Skin epidermis (tissue), 12 donors: ENCODE measurements around the gene COMT.

Experiments used
- H3K27ac ChIP-seq, 21 experiments: fragments of 200-600 bp; sonication (generic) in 11 of 21; one replicate each; pipeline ENCODE4 v1.5.0; 2020; ENCODE audit warnings: mild to moderate bottlenecking in 3 of 21, inconsistent platforms in 2 of 21, moderate library complexity in 2 of 21
- H3K4me3 ChIP-seq, 7 experiments: fragments of 200-600 bp; sonication (generic) in 2 of 7; one replicate each; pipeline ENCODE4 v1.5.0; 2020; ENCODE audit warnings: inconsistent platforms in 2 of 7, mild to moderate bottlenecking in 2 of 7, moderate library complexity in 1 of 7

The COMT gene

DNA sequence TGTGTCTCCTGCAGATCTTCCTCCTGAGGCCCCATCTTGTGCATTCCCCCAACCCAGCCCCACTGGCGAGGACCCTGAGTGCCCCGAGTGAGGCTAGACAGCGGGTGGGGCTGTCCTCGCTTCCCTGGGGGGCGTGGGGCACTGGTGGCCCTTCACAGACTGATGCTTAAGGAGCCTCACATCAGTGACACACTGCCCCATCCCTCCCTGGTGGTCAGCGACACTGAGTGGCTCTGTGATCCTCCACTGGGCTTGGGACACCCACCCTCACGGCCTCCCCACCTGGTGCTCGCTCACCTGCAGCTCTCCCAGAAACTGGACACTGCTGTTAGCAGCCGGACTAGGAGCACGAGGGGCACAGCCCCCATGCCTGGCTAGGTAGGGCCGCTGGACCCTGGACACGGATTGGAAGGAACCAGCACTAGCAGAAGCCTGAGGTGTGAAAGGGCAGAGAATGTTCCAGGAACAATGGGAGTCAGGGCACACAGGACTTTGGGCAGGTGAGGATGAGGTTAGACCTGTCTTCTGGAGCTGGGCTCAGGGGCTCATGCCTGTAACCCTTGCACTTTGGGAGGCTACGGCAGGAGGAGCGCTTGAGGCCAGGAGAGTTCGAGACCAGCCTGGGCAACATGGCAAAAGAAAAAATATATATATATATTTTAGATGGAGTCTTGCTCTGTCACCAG lies 23.3 kb downstream of the COMT start:
- peak overlapping the region in 3 of 21 experiments; percentile 5 to 75 (median 8) for H3K27ac ChIP-seq
- no peak overlapping the region for H3K4me3 ChIP-seq

DNA sequence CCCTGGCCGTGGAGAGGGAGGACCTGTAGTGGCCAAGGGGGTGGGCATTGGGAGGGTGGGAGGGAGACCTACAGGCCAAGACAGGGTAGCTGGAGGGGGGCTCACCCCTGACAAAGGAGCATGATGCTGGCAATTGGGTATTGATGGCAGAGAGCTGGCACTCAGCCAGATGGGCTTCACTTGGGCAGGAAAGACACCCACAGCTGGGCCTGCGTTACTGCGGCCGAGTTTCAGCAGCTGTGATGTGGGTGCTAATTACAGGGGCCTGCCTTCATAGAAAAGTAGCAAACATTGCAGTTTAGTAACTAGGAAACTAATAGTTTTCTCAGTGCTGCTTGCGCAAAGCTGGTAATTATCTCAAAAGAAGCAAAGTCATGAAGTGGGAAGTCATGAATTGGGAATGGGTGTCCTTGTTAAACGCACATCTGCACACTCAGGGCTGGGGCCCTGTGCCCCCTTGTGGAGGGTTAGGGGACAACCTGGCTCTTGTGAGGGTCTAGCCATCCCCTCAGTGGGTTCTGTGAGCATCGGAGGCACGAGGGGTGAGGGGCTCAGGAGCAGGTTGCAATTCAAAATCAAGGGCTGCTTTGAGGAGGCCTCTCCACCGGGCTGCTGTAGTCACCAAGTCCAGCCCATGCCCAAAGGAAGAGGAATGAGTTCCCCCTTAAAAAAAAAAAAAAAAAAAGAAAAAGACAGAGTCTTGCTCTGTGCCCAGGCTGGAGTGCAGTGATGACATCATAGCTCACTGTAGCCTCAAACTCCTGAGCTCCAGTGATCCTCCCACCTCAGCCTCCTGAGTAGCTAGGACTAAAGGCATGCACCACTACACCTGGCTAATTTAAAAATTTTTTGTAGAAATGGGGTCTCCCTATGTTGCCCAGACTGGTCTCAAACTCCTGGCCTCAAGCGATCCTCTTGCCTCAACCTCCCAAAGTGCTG lies 24.5 kb downstream of the COMT start:
- Histone ChIP-seq H3K4me3 (no peak overlapping the region), H3K27ac (peak overlapping the region in 1 of 21 experiments; percentile 24)

DNA sequence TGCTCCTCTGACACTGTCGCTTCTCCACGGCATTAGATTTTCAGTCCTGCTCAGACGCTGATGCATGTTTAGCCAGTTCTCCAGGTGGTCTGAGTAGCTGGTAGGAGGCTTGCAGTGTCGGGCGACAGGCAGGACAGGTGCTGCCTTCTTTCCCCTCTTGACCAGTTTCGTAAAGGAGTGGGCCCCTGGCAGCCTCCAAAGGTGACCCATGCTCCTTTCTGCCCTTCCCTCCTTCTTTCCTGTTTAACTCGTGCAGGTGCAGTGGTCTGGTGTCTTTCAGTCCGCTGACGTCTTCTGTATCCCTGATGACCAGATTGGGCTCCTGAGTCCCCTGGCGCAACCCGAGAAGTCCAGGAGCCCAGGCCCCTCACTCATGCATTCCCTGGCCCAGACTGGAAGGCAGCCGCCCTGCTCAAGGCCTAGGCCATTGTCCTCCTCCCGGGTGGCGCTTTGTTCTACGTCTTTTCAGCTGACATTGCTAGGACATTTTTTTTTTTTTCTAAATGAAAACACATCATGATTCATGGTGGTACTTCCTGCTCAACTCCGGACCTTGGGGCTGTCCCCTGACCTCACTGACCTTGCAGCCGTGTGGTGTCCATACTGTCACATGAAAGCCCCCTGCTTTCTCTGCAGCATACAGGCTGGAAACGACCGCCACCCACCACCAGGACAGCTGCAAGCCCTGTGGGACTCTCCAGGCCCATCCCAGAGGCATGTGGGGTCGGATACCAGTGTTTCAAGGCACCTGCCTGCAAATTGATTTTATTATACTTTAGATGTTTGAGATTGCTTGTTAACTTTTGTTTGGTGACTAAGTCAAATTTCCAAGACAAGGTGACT lies 25.6 kb downstream of the COMT start:
- Histone ChIP-seq H3K4me3 (no peak overlapping the region), H3K27ac (no peak overlapping the region)

DNA sequence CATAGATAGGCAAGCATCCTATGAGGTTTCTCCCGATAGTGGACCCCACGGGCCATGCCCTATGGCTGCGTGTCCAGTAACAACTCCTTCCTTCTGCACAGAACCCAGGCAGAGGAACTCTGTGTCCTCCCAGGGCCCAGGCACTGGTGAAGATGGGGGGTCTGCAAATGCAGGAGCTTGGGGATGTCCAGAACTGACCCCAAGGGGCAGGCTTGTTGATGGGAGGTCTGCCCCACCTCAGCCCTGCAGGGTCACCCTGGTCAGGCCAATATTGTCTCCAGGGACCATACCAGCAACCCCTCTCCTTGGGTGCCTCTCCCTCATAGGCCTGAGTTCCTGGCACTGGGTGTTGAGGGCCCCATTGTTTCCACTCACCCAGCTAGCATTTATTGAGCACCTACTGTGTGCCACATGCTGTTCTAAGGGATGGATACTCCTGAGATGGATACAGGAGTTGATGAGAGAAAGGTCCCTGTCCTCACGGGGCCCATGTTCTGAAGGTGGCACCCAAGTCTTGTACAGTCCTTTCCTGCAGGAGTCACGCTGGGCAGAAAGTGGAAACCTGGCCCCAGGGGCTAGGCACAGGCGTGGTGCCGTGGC lies 26.4 kb downstream of the COMT start:
- H3K4me3 ChIP-seq, result no peak overlapping the region
- H3K27ac ChIP-seq, result no peak overlapping the region

DNA sequence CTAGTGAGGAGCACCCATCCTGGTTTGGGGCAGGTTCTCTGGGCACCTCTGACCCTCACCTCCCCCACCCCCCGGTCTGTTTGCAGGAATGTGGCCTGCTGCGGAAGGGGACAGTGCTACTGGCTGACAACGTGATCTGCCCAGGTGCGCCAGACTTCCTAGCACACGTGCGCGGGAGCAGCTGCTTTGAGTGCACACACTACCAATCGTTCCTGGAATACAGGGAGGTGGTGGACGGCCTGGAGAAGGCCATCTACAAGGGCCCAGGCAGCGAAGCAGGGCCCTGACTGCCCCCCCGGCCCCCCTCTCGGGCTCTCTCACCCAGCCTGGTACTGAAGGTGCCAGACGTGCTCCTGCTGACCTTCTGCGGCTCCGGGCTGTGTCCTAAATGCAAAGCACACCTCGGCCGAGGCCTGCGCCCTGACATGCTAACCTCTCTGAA lies 26.9 kb downstream of the COMT start:
- no peak overlapping the region for H3K4me3 ChIP-seq
- no peak overlapping the region for H3K27ac ChIP-seq

DNA sequence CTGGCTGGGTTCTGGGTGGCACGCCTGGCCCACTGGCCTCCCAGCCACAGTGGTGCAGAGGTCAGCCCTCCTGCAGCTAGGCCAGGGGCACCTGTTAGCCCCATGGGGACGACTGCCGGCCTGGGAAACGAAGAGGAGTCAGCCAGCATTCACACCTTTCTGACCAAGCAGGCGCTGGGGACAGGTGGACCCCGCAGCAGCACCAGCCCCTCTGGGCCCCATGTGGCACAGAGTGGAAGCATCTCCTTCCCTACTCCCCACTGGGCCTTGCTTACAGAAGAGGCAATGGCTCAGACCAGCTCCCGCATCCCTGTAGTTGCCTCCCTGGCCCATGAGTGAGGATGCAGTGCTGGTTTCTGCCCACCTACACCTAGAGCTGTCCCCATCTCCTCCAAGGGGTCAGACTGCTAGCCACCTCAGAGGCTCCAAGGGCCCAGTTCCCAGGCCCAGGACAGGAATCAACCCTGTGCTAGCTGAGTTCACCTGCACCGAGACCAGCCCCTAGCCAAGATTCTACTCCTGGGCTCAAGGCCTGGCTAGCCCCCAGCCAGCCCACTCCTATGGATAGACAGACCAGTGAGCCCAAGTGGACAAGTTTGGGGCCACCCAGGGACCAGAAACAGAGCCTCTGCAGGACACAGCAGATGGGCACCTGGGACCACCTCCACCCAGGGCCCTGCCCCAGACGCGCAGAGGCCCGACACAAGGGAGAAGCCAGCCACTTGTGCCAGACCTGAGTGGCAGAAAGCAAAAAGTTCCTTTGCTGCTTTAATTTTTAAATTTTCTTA lies 27.8 kb downstream of the COMT start:
- H3K27ac ChIP-seq, result no peak overlapping the region
- H3K4me3 ChIP-seq, result no peak overlapping the region

DNA sequence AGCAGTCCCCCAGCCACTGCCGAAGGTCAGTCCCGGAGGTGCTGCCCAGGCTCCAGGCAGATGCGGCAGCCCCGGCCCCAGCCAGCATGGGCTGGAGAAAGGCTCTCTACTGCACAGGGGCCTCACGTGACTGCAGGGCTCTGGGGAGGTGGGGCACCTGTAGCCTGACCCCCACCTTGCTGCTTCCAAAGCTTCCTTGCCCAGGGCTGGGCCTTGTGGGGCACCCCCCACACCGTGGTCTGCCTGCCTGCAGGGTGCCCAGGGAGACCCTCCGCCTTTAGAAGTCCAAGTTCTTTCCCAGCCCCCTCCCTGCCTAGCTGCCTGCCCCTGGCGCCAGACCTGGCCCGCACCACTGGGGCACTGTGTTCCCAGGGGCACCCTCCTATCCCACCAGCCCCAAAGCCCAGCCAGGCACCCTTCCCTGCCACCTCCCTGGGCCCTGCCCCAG lies 28.5 kb downstream of the COMT start:
- Histone ChIP-seq H3K27ac (peak overlapping the region in 2 of 21 experiments; percentile 25 to 62), H3K4me3 (no peak overlapping the region)

DNA sequence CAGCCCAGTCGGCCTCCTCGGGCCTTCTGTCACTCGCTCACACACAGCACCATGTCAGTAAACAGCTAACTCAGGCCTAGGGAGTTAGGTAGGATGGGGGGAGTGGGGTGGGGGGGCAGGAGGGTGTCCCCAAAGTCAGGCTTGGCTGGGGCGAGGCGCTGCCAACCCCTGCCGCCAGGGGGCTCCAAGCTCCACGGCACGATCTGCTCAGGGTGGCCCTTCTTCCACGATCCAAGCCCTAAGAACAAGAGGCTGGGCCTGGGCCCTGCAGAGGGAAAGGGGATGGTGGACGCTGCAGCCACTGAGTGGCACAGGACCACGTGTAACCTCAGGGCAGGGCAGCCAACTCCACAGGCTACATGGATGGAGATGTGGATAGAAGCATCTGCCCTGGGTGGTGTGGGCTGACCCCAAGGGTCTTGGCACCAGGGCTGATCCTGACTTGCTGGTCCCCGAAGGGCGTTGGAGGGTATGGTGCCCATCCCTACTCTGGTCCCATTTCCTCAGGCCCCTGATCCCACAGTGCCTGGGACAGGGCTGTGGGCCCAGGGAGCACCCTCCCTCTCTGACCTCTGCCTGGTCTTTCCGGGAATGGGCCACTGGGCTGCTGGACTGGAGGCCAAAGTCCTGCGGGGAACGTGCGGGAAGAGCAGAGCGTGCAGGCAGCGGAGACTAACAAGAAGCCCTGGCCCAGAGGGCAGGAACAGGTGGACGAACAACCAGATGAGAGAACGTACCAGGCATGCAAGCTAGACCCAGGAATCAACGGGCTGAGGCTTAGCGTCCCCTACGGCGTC lies 29.1 kb downstream of the COMT start:
- Histone ChIP-seq H3K4me3 (no peak overlapping the region), H3K27ac (peak overlapping the region in 2 of 21 experiments; percentile 25 to 62)

DNA sequence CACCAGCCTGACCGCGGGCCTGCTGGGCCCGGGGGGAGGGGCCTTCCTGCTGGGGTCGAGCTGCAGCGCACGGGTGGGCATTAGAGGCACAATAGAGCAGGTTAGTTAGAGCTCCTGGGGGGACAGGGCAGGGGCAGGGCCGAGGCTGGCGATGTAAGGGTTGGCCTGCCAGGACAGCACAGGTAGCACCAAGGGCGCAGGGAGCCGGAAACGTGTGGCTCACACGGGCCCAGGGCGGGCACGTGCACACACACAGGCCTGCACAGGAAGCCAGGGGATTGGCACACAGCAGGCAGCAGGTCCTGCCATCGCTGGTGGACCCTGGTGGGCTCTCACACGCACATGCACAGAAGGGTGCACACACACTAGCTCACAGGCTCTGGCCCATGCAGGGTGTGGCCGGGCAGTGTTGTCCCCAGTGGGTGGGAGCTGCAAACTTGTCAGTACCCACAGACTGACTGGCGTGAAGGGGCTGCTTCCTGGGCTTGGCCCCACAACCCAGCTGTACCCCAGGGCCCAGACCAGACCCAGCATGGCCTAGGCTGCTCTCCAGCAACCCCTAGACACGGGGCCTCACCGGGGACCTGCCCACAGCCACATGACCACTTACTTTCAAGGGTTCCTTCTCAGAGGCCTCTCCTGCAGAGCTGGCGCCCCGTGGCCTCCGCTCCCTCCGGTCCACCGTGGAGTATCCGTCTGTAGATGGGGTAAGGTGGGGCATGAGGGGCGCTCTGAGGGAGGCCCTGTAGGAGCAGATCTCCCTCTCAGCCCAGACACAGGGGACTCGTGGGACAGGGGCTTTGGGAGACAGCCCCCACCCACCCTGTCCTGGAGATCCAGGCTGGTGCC lies 29.9 kb downstream of the COMT start:
- Histone ChIP-seq H3K27ac (peak overlapping the region in 2 of 21 experiments; percentile 25 to 29), H3K4me3 (no peak overlapping the region)

DNA sequence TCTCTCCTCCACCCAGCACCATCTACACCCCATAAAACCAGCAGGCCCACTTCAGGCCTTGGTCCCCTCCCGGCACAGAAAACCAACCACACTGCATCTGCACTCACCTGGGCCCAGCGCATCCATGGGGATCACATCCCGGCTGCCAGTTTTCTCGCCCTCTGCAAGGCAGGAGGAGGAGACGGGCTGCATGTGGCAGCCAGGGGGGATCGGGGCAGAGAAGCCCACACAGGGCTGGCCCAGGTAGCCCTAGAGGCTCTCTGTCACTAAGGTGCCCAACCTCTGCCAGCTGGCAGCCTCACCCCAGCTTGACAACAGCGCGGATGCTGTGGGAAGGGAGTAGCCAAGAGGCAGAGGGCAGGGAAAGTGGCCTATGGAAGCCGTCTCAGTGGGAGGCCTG lies 30.7 kb downstream of the COMT start:
- Histone ChIP-seq H3K27ac (peak overlapping the region in 1 of 21 experiments; percentile 29), H3K4me3 (no peak overlapping the region)

DNA sequence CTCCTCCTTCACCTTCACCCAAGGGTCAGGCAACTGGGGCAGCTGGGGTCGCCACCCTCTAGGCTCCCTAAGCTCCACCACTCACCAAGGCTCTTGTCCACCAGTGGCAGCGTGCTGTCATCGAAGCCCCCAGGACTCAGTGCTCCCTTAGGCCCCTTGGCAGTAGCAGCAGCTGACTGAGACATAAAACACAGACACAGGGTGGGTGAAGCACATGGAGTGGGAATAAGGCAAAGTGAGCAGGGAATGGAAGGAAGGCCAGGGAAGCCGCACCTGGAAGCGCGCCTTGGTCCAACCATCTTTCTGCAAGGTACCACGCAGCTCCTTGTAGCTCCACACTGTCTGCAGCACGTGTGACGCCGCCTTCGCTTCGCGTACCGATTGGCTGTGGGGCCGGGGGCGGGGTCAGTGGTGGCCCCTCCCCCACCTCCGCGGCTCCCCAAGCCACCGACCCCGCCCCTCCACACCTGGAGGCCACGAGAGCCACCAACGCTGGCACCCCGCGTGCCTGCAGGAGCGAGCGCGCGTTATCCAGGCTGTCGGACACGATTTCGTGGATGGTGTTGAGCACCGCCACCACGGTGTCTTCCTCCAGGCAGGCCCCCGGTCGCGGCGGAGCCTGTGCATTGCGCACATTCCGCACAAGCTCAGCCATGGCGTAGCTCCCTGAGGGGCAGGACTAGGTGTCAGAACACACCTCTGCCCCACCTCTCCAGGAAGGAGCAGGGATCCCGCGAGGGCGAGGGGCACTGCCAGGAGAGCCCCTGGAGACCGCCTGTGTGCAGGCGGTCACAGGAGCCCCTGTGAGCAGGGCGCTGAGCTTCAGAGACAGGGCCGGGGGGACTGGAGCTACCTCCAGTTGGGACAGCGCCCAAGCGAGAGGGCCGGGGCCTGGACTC lies 31.3 kb downstream of the COMT start:
- Histone ChIP-seq H3K4me3 (no peak overlapping the region), H3K27ac (no peak overlapping the region)

DNA sequence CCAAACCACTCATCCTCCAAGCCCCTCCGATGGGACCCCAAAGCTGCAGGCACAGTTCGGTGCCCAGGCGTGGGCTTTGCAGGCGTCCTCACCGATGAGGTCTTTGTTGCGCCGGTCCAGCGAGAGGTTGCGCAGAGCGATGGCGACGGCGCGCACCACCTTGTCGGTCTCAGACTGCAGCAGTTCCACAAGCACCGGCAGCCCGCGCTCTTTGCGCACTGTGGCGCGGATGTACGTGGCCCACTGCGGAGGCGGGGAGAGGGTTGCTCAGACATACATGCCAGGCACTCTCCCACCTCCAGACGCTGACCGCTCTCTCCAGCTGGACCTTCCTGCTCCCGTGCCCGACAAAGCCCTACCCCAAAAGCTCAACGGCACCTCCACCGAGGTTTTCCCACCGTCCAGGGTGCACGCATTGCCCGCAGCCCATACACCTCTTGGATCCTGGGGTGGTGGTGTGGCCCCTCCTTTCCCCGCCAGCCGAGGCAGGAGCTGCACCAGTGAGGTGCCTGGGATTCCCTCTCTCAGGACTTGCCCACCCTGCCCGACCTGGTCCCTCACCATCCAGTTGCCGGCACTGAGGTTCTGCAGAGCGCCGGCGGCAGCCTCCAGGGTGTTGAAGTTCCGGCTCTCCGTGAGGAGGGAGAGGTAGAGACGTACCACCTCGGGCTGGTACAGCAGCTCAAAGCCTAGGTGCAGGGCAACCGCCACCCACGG lies 32.1 kb downstream of the COMT start:
- Histone ChIP-seq H3K27ac (no peak overlapping the region), H3K4me3 (no peak overlapping the region)

DNA sequence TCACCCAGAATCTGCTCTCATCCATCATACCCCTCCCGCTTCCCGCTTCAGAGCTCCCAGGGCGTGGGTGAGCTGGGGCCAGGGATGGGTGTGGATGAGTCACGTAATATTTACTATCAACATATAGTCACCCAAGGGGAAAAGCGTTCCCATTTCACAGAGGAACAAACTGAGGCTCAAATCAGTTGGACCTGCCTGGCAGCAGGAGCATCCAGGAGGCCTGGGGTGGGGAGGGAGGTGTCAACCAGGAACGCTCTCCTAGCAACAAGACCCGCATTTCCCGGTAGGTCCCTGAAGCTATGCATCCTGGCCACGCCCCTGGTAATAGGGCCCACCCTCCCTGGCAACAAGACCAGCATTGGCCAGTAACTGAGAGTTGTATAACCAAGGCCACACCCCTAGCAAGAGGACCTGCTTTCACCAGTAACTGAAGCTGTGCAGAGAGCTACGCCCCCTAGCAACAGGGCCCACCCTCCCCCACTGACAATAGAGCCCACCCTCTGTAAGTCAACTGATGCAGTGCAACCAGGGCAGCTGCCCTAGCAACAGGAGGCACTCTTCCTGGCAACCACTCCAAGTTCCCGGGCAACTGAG lies 32.8 kb downstream of the COMT start:
- Histone ChIP-seq H3K4me3 (no peak overlapping the region), H3K27ac (peak overlapping the region in 1 of 21 experiments; percentile 30)

DNA sequence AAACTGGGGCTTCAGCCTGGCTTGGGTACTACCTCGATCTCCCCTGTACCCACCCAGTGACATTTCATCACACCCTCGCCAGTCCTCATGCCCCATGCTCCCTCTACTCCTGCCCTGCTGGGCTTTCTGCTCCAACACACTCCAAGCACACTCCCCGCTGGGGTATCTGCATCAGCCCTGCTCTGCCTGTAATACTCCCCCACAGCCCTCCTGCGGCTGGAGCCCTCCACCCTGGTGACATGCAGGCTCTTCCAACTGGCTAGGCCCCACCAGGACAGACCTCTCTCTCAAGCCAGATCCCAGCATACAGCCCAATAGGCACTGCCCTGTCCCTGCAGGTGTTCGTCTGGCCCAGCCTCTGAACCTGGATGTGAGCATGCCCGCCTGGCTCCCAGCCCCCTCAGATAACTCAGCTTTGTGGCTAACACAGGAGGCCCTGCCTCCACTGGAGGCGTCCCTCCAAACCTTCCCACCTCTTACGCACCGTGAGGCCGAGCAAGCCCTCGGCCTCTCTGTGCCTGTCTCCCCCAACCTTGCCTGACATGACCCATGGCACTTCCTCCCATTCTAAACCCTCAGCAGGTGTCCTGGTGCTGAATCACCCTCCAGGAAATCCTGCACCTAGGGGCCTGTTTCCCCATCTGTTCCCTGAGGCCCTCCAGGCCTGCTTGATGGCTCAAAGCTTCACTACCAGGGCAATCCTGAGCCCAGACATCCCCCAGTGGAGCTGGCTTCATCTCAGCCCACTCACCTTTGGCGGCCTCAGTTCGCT lies 33.5 kb downstream of the COMT start:
- Histone ChIP-seq H3K27ac (peak overlapping the region in 2 of 21 experiments; percentile 2 to 30), H3K4me3 (no peak overlapping the region)
